OCI-M2 (cell line): ENCODE results near the gene ADAMTS2.

Experiments used
- DNase-seq: peaks from one replicate; lab custom pipeline; 2025; ENCODE audit not compliant: unreplicated experiment; lab: John Stamatoyannopoulos, UW

ADAMTS2 gene

DNA sequence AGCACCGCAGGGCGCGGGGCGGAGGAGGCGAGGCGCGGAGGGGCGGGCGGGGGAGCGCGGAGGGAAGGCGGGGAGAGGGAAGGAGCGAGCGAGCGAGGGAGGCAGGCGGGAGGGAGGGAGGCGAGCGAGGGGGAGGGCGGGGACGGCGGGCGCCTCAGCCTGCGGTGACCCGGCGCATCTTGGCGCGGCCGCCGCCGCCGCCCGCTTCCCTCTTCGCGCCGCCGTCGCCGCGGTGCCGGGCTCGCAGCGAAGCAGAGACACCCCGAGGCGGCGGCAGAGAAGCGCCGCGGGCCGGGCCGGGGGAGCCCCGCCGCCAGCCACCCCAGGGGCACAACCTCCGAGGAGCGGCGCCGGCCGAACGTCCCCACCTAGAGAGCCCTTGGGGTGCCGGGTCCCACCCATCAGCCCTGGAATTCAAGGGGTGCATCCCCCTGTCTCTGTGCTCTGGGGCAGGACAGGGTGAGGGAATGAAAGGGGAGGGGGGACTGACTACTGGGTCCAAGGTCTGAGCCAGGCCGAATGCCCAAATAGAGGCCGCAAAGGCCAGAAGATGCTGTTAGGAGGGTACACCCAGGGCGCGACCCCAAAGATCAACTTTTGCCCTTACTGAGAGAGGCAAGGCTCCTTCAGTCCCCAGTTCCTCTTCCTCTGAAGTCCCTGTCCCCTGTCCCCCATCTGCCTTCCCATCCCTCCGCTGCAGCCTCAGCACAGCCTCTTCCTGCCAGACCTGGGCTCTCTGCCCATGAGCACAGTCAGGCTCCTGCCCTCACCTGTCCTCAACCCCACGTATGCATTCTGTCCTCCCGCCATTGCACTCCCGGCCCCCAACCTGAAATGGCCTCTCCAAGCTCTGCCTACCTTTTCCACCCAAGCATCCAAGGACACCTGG lies at the start of gene ADAMTS2:
ADAMTS2 (minus strand) TSS at position 29 of the 889 bp plus-strand sequence. CDS start 133 bp downstream, outside the sequence.
- no peak for DNase-seq

DNA sequence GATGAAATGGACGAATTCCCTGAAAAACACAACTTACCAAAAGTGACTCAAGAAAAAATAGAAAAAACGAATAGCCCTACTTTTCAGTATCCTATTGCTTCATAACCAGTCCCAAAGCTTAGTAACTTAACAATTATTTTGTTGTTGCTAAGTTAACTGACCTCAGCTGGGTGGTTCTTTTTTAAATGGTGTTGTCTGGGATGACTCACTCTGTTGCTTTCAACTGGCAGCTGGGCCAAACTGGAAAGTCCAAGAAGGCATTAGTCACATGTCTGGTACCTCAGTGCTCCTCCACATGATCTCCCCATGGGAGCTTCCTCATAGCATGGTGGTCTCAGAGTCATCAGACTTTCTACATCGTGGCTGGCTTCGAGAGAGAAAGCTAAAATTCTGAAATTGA lies 47.8 kb upstream of the ADAMTS2 start:
- no peak for DNase-seq

DNA sequence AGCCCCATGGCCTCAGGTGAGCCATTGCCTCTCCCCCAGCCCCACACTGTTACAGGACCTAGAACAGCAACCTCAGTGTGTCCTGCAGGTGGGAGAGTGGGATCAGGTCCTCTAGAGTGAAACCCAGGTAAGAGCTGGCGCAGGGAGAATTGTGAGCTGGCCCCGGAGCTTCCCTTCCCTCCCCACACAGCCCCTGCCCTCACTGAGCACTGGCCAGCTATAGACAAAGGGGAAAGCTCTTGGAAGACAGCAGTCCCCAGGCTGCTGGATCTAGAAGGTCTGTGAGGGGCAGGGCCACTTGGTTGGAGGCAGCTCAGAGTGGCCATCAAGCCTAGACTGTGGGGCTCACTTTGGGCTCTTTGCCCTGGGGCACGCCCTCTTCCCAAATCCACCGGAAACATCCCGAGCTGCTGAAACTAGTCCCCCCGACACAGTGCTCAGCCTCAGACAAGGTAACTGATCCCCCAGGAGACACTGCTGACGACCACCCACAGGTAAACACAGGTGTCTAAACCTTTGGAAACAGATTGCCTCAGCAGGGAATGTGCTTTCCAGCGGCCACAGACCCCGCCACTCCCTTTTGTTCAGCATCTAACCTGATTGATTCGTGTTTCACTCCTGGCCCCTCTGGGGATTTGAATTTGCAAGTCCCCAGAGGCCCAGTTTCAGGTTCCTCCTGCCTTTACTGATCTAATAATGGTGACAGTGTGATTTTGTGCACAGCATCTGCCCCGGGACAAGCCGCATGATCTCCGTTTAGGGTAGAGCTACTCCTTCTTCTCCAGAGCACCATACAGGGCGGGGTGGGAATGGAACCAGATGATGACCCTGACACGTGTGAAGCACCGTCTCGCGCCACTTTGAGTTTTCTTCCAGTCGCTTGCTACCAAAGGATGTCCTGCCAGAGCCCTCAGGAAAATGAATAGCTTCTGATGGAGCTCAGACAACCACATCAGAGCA lies 42.2 kb upstream of the ADAMTS2 start:
- DNase-seq, result no peak

DNA sequence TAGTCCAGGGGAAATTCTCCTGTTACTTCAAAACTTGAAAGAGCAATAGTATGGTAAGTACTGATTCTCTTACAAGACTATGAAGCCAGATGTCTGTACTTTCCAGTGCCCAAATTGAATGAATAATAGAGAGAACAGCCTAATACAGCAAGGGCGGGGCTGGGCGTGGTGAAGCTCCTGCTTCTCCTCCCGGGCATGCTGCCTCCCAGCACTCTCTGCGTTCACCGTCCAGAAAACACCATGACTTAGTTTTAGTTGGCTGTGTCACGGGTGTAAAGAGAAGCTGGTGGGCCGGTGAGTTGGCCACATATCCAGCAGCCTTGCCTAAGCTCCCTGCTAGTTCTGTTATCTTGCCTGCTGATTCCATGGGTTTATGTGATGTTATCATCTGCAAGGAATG lies 40.7 kb upstream of the ADAMTS2 start:
- DNase-seq, result no peak

DNA sequence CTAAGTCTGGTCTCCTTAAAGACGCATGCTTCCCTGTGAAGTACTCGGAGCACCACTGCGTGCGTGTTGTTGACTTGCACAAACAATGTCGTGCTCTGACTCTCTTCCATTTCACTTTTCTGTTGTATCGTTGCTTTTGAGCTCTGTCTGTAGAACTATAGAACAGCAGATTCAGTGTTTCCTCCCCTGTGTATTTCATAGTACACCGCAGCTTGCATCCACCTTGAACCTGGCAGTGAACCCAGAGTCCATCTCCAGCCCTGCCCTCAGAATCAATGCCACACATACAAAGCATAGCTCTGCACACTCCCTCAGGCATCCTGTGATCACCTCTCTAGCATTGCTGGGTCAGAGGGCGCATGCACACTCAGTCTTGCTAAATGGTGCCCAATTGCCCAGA lies 37.2 kb upstream of the ADAMTS2 start:
- no peak for DNase-seq

DNA sequence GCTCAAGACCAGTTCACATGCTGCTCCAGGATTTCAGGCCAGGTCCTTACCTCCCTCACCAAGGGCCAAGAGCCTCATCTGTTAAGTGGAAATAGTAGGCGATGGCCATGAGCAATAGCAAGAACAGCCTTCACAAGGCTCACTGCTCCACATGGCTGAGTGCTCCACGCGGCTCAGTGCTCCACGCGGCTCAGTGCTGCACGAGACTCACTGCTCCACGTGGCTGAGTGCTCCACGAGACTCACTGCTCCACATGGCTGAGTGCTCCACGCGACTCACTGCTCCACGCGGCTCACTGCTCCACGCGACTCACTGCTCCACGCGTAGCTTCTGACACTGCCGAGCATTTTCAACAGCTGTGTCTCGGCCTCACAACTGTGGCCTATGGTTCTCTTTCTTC lies 36.4 kb upstream of the ADAMTS2 start:
- no peak for DNase-seq

DNA sequence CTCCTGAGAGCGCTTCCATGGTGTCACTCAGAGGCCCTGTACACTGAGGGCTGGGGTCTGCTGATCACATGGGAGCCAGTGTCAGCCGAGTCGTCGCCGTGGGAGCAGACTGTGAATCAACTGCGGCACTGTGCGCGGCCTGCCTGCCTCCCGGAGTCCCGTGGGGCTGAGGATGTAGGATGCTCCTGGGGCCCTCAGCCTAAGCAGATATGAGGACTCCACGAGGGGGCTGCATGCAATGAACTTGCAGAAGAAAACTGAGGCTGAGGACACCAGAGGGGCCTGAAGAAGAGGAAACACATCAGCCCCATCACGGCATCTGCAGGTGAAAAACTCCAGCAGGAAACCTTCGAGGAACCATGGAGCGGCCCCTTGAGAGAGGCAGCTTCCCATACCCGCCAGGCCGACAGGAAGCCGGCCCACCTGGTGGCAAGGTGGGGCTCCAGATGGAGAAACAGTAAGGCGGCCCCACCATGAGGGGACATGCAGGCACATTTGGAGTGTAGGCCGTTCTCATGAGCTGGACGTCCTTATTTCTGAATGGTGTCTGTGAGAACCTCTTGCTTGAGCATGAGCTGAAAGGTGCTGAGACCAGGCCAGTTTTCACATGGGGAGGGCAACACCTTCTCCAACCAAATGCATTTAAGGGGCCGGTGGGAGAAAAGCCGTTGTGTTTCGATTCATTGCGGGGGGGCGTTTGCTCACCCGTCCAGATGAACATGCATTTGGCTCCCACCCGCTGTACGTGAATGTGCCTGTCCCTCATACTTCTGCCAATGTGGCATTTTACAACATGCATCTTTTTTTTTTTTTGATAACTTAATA lies 35.2 kb upstream of the ADAMTS2 start:
- no peak for DNase-seq

DNA sequence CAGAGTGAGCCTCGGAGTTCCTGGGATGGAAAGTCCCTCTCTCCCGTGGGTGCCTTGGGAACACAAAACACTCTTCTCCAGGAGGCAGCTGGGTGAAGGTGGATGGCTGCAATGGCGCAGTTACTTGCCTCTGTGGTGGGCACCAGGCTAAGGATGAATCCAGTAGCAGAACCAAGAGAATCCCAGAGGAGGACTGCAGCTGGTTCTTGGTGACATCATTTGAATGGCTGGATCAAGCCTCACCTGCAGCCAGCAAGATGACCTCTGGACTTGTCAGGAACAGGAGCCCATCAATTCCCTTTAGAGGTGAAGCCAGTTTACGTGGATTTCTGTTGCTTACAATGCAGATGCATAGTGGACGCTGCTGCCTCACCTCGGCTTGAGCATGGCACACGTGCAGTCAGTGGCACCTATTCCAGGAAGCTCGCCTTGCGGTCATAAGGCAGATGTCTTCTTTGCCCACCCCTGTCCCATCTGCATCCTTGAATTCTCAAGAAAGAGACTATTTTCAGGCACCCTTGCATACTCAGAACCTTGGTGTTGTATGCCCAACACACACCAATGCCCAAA lies 34.1 kb upstream of the ADAMTS2 start:
- no peak for DNase-seq

DNA sequence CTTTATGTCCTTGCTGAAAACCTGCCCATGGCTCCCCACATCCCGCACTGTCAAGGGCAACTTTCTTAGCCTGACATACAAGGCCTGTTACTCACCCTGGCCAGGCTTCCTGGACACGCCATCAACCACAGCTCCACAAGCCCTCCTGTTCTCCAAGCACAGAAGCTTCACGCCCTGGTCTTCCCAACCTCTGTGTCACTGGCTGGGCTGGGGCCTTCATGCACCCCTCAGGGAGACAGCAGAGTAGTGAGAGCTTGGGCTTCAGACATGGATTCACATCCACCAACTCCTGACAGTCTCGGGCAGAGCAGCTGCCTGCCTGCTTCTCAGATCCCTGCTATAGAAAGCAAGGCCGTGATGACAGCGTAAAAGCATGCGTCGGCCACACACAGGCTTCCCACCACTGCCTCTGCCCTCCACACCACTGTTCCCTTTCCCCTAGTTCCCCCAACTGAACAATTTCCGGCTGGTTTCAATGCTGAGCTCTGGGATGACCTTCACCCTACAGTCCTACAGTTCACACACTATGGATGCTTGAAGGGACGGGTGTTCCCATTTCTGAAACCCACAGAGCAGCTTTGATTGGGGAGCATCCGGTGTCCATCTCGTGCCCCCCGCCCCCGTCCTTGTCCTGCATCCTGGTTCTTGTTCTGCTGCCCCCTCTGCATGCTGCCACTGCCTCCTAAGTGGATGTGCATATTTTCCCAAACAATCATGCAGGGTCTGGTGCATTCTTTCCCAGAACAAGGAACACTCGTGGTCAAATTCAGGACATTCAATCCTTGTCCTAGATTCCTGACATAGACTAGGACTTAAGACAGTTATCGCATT lies 33.4 kb upstream of the ADAMTS2 start:
- no peak for DNase-seq

DNA sequence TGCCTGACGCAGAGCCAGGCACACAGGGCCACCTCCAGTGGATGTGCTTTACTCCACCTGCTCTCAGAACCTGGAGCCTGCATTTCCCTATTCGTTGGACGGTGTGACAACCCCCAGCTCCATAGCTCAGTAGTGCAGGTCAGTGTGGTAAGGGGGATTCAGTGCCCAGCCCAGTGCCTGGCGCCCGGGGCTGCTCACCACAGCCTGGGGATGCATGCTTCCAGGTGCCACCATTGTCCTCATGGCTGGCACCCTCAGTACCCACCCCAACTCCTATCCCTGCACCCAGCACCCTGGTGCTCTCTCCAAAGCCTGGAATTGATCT lies 32.8 kb upstream of the ADAMTS2 start:
- DNase-seq, result no peak

DNA sequence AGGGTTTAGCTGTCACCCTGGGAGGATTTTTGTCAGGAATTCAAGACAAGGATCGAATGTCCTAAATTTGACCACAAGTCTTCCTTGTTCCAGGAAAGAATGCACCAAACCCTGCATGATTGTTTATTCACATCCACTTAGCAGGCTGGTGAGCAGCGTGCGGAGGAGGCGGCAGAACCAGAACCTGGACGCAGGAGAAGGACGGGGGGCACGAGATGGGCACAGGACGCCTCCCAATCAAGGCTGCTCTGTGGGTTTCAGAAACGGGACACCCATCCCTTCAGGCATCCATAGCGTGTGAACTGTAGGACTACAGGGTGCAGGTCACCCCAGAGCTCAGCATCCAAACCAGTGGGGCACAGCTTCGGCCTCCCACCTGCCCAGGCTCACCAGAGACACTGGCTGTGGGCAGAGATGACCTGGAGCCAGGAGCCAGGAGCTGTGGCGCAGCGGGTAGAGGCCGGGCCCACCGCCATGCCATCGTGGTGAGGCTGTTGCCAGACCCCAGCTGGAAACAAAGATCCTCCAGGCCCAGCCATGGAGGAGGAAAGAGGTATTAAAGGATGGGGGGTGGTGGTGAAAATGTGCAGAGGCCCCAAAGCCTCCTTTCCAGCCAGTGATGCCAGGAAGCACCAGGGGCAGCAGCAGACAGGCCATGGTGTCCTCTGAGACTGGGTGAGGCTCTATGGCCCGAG lies 32.3 kb upstream of the ADAMTS2 start:
- no peak for DNase-seq

DNA sequence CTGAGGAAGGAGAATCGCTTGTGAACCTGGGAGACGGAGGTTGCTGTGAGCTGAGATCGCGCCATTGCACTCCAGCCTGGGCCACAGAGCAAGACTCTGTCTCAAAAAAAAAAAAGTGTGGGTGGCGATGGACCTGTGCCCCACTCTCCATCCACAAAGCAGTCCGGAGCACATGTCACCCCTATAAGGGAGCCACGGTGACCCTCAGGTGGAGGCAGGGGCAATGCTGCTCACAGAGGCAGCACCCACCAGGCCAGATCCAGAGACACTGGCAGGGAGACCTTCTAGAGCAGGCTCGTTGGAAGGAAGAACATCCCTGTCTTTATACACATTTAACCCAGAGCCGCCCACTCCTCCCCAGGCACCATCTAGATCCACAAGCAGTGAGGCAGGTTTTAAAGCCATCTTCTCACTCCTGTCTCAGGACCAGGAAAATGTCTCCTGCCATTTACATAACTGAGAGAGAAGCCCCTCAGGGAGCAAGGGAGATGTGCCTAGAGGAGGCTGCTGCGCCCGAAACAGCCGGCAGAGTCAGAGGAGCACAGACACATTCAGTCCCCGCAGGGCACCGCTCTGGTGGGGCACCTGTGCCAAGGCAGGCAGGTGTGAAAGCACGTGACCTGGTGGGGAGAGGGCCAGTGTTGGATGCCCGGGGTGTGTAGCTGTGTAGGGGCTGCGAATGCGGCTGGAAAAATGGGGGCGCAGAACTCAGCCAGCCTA lies 31.6 kb upstream of the ADAMTS2 start:
- DNase-seq, result no peak

DNA sequence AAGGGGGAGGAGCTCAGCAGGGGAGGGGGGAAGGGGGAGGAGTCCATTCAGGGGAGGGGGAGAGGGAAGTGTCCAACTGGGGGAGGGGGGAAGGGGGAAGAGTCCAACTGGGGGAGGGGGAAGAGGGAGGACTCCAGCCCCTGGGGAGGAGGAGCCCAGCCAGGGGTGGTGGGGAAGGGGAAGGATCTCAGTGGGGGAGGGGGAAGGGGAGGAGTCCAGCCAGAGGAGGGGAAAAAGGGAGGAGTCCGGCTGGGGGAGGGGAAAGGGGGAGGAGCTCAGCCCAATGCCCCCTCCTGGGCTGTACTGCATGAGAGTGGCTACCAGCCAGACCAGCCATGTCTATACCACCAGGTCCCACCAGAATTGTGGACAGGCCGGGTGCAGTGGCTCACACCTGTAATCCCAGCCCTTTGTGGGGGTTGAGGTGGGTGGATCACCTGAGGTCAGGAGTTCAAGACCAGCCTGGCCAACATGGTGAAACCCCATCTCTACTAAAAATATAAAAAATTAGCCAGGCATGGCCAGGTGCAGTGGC lies 30.6 kb upstream of the ADAMTS2 start:
- DNase-seq, result no peak

DNA sequence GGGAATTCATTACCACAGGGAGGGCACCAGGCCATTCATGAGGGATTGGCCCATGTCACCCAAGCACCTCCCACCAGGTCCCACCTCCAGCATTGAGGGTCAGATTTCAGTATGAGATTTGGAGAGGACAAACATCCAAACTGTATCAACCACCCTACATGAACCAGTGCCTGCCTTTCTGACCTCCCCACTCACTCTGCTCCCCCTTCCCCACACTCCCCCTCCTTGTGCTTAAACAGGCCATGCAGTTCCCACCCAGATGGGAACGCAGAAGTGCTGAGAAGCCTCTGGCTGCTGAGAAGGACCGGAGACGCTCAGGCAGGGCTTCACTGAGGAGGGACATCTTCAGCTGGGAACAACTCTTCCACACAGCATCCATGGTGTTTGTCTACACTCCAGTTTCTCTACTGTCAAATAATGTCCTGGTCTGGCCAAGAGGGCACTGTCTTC lies 30.0 kb upstream of the ADAMTS2 start:
- no peak for DNase-seq

DNA sequence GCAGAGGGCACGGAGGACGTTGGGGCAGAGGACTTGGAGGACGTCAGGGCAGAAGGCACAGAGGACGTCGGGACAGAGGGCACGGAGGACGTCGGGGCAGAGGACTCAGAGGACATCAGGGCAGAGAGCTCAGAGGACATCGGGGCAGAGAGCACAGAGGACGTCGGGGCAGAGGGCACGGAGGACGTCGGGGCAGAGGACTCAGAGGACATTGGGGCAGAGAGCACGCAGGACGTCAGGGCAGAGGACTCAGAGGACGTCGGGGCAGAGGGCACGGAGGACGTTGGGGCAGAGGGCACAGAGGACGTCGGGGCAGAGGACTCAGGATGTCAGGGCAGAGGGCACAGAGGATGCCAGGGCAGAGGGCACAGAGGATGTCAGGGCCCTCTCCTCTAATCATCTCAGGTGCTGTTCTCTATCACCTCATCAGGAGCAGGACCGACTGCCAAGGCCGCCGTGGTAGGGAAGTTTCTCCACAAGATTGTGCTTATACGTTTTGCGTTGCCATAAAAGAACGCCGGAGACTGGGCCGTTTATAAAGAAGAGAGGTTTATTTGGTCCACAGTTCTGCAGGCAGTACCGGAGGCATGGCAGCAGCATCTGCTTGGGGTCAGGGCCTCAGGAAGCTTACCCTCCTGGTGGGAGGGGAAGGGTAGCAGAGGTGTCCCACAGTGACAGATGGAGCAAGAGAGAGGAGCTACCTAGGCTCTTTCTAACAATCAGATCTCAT lies 29.4 kb upstream of the ADAMTS2 start:
- DNase-seq, result no peak

DNA sequence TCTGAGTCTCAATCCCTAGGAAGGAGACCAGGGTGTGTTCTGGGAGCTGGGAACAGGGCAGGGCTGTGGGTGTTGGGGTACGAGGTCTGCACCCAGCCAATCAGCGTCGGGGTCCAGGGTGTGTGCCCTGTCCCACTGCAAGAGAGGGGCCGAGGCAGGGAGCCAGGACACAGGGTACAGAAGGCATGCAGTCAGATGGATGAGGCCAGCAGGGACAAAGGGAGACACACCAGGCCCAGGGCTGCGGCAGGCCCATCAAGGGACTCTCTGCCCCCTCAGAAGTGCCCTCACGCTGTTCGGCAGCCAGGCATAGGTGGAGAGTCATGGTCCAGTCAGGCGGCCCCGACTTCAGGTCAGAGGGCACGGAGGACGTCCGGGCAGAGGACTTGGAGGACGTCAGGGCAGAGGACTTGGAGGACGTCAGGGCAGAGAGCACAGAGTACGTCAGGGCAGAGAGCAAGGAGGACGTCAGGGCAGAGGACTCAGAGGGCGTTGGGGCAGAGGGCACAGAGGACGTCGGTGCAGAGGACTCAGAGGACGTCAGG lies 28.8 kb upstream of the ADAMTS2 start:
- no peak for DNase-seq
